ENCODE measurements around the gene FRMD5.

- no peak for TF ChIP-seq YY1 (IDR thresholded peaks at IDR 0.05; ENCODE audit: extremely low read depth, insufficient replicate concordance, low read depth, low read length)
- TF ChIP-seq CTCF (IDR thresholded peaks at IDR 0.05 in 2 of 3, conservative IDR thresholded peaks at IDR 0.05 in 1 of 3; ENCODE audit: borderline replicate concordance in 1 of 3, insufficient read depth in 1 of 3, low read depth in 2 of 3, low read length in 2 of 3), result no peak
- TF ChIP-seq EZH2 (IDR thresholded peaks at IDR 0.05), result no peak
- TF ChIP-seq POLR2A (IDR thresholded peaks at IDR 0.05; ENCODE audit: borderline replicate concordance, extremely low read depth, insufficient read depth, insufficient read length), result no peak
- TF ChIP-seq EGR1 (IDR thresholded peaks at IDR 0.05; ENCODE audit: low read depth), result no peak
- no peak for TF ChIP-seq POLR2AphosphoS5 (IDR thresholded peaks at IDR 0.05; ENCODE audit: low read depth, low read length)
Observed at GRCh38 chr15:43941555-43941954, 253.5 kb downstream of the FRMD5 start.
